ENCODE measurements around the gene HRCT1.

HRCT1 gene

DNA sequence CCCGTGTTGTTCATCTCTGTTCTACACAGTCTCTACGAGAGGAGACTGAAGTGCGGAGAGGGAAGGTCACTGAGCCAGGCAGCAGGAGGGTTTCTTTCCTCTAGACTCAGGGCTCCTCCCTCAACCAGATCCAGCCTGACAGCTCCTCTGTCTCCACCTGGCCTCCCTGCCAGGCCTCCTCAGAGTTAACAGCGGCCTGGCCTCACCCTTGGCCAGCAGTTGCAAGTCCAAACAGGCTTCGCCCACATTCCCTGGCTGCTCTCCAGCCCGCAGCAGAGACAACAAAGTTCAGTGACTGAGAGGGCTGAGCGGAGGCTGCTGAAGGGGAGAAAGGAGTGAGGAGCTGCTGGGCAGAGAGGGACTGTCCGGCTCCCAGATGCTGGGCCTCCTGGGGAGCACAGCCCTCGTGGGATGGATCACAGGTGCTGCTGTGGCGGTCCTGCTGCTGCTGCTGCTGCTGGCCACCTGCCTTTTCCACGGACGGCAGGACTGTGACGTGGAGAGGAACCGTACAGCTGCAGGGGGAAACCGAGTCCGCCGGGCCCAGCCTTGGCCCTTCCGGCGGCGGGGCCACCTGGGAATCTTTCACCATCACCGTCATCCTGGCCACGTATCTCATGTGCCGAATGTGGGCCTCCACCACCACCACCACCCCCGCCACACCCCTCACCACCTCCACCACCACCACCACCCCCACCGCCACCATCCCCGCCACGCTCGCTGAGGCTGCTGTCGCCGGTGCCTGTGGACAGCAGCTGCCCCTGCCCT is at the start of gene HRCT1:
Gene HRCT1 (plus strand): TSS at position 291 of the 768 bp plus-strand sequence. CDS start 86 bp downstream, at position 377.
- peaks cover 15% of the 10 kb centered on the region for H3K27me3 Mint-ChIP-seq
- no peaks in the 10 kb centered on the region for H3K9me3 Mint-ChIP-seq
- H3K36me3 Mint-ChIP-seq (ENCODE audit: insufficient read depth): no peaks in the 10 kb centered on the region
- ATAC-seq (replicated peaks; ENCODE audit: extremely low read depth, poor library complexity, severe bottlenecking) (no peak), DNase-seq (ENCODE audit: low spot score in 2 of 2) (no peak)
- H3K4me3 Mint-ChIP-seq: no peak within 1 kb of the TSS
- peaks cover 6% of the 10 kb centered on the region for H3K4me1 Mint-ChIP-seq
- H3K27ac Mint-ChIP-seq (ENCODE audit: low read depth): no peak within 1 kb of the TSS

GRCh38 chr9:35856206-35856605 is 49.8 kb upstream of the HRCT1 start:
- DNase-seq (ENCODE audit: low spot score in 2 of 2) (no peak), ATAC-seq (replicated peaks; ENCODE audit: extremely low read depth, poor library complexity, severe bottlenecking) (no peak)
- H3K27me3 Mint-ChIP-seq: peaks cover 5% of the 10 kb centered on the region
- no peaks in the 10 kb centered on the region for H3K36me3 Mint-ChIP-seq (ENCODE audit: insufficient read depth)
- H3K27ac Mint-ChIP-seq (ENCODE audit: low read depth): no peak overlapping the region
- no peaks in the 10 kb centered on the region for H3K4me1 Mint-ChIP-seq
- no peak overlapping the region for H3K4me3 Mint-ChIP-seq
- H3K9me3 Mint-ChIP-seq: no peaks in the 10 kb centered on the region

- no peak for DNase-seq (ENCODE audit: low spot score in 2 of 2)
- no peaks in the 10 kb centered on the region for H3K9me3 Mint-ChIP-seq
- no peak overlapping the region for H3K4me3 Mint-ChIP-seq
- ATAC-seq (replicated peaks; ENCODE audit: extremely low read depth, poor library complexity, severe bottlenecking): no peak
- no peaks in the 10 kb centered on the region for H3K36me3 Mint-ChIP-seq (ENCODE audit: insufficient read depth)
- no peaks in the 10 kb centered on the region for H3K4me1 Mint-ChIP-seq
- no peak overlapping the region for H3K27ac Mint-ChIP-seq (ENCODE audit: low read depth)
- H3K27me3 Mint-ChIP-seq: peaks cover 12% of the 10 kb centered on the region
Observed at GRCh38 chr9:35856882-35857281, 49.1 kb upstream of the HRCT1 start.

DNA sequence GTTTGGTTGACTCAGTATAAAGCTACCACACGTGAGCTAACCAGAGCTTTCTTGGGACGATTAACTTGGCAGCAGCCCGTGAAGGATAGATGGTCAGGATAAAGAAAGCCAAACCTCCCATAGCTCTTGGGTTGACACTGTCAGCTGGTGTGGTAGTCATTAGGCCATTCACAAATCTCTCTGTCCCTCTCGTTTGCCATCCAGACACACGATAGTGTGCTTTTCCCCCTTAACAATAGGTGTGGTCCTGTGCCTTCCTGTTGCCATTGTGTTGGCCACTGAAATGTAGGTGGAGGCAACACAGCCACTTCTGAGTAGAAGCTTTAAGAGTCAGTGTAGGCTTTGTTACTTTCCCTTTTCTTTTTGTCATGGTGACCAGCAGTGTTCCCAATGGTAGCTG is 47.5 kb upstream of the HRCT1 start:
- Mint-ChIP-seq H3K27me3 (peaks cover 25% of the 10 kb centered on the region), H3K9me3 (no peaks in the 10 kb centered on the region), H3K4me3 (no peak overlapping the region), H3K4me1 (no peaks in the 10 kb centered on the region), H3K27ac (ENCODE audit: low read depth) (no peak overlapping the region), H3K36me3 (ENCODE audit: insufficient read depth) (no peaks in the 10 kb centered on the region)
- DNase-seq (ENCODE audit: low spot score in 2 of 2) (no peak), ATAC-seq (replicated peaks; ENCODE audit: extremely low read depth, poor library complexity, severe bottlenecking) (no peak)

- Mint-ChIP-seq H3K4me1 (no peaks in the 10 kb centered on the region), H3K36me3 (ENCODE audit: insufficient read depth) (no peaks in the 10 kb centered on the region), H3K27me3 (peaks cover 33% of the 10 kb centered on the region), H3K4me3 (no peak overlapping the region), H3K27ac (ENCODE audit: low read depth) (no peak overlapping the region), H3K9me3 (no peaks in the 10 kb centered on the region)
- DNase-seq (ENCODE audit: low spot score in 2 of 2) (no peak), ATAC-seq (replicated peaks; ENCODE audit: extremely low read depth, poor library complexity, severe bottlenecking) (no peak)
Observed at GRCh38 chr9:35859310-35859989, 46.6 kb upstream of the HRCT1 start.

DNA sequence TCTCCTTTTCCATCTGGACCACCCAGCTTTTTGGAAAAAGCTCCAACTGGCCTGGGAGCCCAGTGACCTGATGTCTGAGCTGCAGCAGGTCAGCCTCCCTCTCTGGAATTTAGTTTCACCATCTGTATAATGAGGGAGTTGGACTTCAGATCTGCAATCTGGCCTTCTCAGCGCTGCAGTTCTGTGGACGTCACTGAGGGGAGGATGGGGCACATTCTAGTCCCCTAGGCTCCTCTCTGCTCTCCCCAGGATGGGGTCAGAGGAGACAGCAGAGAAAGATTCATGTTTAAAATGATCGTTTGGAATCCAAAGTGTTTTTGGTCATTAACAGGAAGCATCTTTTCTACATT is 46.0 kb upstream of the HRCT1 start:
- Mint-ChIP-seq H3K4me3 (no peak overlapping the region), H3K27ac (ENCODE audit: low read depth) (no peak overlapping the region), H3K9me3 (no peaks in the 10 kb centered on the region), H3K36me3 (ENCODE audit: insufficient read depth) (no peaks in the 10 kb centered on the region), H3K4me1 (no peaks in the 10 kb centered on the region), H3K27me3 (peaks cover 38% of the 10 kb centered on the region)
- DNase-seq (ENCODE audit: low spot score in 2 of 2) (no peak), ATAC-seq (replicated peaks; ENCODE audit: extremely low read depth, poor library complexity, severe bottlenecking) (no peak)

DNA sequence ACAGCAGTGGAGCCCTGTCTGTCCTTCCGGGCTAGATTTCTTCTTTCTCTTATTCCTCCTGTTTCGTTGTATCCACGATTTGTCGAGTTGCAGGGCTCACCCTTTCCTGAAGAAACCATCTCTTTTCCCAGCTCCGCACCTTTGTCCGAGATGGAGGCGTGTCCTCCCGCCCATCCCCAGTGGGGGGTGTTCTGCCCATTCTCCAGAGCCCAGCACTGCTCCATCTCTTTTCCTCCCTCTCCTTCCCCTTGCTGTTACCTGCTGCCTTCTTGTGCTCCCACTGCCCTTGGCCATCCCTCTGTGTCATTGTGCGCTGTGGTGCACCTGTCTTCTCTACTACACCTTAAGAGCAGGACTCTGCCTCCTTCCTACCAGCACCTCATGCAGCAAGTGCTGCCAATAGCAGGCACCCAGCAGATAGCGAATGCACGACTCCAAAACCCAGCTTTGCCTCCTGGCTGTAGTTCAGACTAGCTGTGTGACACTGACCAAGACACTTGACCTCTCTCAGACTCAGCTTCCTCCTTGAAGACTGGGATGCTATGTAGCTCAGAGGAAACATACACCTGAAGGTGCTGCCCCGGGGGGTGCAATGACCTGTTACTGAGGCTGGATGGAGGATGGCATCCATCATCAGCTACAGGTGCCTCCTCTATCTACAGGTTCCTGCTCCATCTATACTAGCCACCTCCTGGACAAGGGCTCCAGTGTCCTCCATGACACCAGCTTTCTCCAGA is 44.7 kb upstream of the HRCT1 start:
- H3K4me1 Mint-ChIP-seq: no peaks in the 10 kb centered on the region
- H3K36me3 Mint-ChIP-seq (ENCODE audit: insufficient read depth): no peaks in the 10 kb centered on the region
- H3K27ac Mint-ChIP-seq (ENCODE audit: low read depth): no peak overlapping the region
- H3K27me3 Mint-ChIP-seq: peaks cover 48% of the 10 kb centered on the region
- DNase-seq (ENCODE audit: low spot score in 2 of 2) (no peak), ATAC-seq (replicated peaks; ENCODE audit: extremely low read depth, poor library complexity, severe bottlenecking) (no peak)
- no peaks in the 10 kb centered on the region for H3K9me3 Mint-ChIP-seq
- H3K4me3 Mint-ChIP-seq: no peak overlapping the region

DNA sequence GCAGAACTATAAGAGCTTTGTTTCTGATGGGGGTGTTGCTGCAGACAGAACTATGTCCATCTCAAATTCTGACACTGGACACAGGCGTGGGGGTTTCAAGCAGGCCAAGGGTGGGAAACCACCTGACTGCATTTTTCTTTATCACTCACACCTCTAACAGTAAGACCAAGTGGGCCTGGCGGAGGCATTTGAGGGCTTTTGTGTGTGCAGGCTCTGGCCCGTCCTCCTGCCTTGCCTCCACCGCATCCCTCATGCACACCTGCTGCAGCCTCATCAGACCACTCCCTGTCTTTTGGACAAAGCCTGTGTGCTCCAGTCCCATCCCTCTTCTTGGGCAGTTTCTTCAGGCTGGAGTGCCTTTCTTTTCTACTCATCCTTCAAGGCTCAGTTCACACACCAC is 43.7 kb upstream of the HRCT1 start:
- H3K36me3 Mint-ChIP-seq (ENCODE audit: insufficient read depth): no peaks in the 10 kb centered on the region
- no peak for ATAC-seq (replicated peaks; ENCODE audit: extremely low read depth, poor library complexity, severe bottlenecking)

GRCh38 chr9:35863583-35863982 is 42.4 kb upstream of the HRCT1 start:
- H3K27me3 Mint-ChIP-seq: peaks cover 48% of the 10 kb centered on the region
- H3K9me3 Mint-ChIP-seq: no peaks in the 10 kb centered on the region
- H3K36me3 Mint-ChIP-seq (ENCODE audit: insufficient read depth): no peaks in the 10 kb centered on the region
- no peak overlapping the region for H3K27ac Mint-ChIP-seq (ENCODE audit: low read depth)
- H3K4me3 Mint-ChIP-seq: no peak overlapping the region
- ATAC-seq (replicated peaks; ENCODE audit: extremely low read depth, poor library complexity, severe bottlenecking) (no peak), DNase-seq (ENCODE audit: low spot score in 2 of 2) (no peak)
- no peaks in the 10 kb centered on the region for H3K4me1 Mint-ChIP-seq

More for the DNA sequence above, 43.7 kb upstream of the HRCT1 start:
- Mint-ChIP-seq H3K4me1 (no peaks in the 10 kb centered on the region), H3K27ac (ENCODE audit: low read depth) (no peak overlapping the region), H3K4me3 (no peak overlapping the region), H3K27me3 (peaks cover 48% of the 10 kb centered on the region), H3K9me3 (no peaks in the 10 kb centered on the region)
- DNase-seq (ENCODE audit: low spot score in 2 of 2): no peak

DNA sequence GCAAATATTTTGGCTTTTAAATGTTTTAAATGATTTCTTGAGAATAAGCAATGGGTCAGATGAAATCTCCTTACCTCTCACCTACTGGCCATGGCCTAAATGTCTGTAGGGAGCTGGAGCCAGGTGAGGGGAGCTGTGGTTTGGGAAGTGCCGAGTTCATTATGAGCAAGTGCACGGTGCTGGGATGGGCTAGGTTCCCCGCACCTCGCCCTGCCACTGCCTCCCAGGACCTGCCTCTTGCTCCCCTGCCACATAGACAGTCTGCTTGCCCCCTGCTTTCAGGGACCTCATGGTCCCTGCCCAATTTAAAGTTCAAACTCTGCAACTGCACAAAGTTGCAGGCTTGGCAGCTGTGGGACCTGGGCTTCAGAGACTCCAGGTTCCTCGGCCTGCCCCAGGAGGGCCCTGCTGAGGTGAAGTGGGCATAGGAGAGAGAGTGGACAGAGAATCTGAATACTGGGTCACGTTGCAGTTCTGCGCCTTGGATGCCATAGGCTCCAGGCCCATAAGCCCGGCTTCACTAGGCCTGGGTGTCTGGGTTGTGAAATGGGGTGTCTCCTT is 41.2 kb upstream of the HRCT1 start:
- H3K4me1 Mint-ChIP-seq: no peaks in the 10 kb centered on the region
- no peaks in the 10 kb centered on the region for H3K9me3 Mint-ChIP-seq
- H3K27ac Mint-ChIP-seq (ENCODE audit: low read depth): no peak overlapping the region
- ATAC-seq (replicated peaks; ENCODE audit: extremely low read depth, poor library complexity, severe bottlenecking) (no peak), DNase-seq (ENCODE audit: low spot score in 2 of 2) (no peak)
- no peaks in the 10 kb centered on the region for H3K36me3 Mint-ChIP-seq (ENCODE audit: insufficient read depth)
- peaks cover 48% of the 10 kb centered on the region for H3K27me3 Mint-ChIP-seq
- H3K4me3 Mint-ChIP-seq: no peak overlapping the region

GRCh38 chr9:35867538-35867937 is 38.5 kb upstream of the HRCT1 start:
- Mint-ChIP-seq H3K9me3 (no peaks in the 10 kb centered on the region), H3K4me3 (no peak overlapping the region), H3K27ac (ENCODE audit: low read depth) (no peak overlapping the region), H3K27me3 (peaks cover 30% of the 10 kb centered on the region), H3K36me3 (ENCODE audit: insufficient read depth) (no peaks in the 10 kb centered on the region), H3K4me1 (no peaks in the 10 kb centered on the region)
- DNase-seq (ENCODE audit: low spot score in 2 of 2) (no peak), ATAC-seq (replicated peaks; ENCODE audit: extremely low read depth, poor library complexity, severe bottlenecking) (no peak)

GRCh38 chr9:35868933-35869332 is 37.1 kb upstream of the HRCT1 start:
- Mint-ChIP-seq H3K27ac (ENCODE audit: low read depth) (no peak overlapping the region), H3K4me3 (no peak overlapping the region), H3K27me3 (peaks cover 20% of the 10 kb centered on the region), H3K9me3 (no peaks in the 10 kb centered on the region), H3K36me3 (ENCODE audit: insufficient read depth) (no peaks in the 10 kb centered on the region), H3K4me1 (no peaks in the 10 kb centered on the region)
- ATAC-seq (replicated peaks; ENCODE audit: extremely low read depth, poor library complexity, severe bottlenecking): no peak
- DNase-seq (ENCODE audit: low spot score in 2 of 2): no peak

Measured in central memory CD8-positive, alpha-beta T cell (primary cell).